NT2/D1 (cell line): ENCODE data around the gene NR1I2.

Experiments used
- DNase-seq: peaks from one replicate; pipeline ENCODE4 v3.0.0-alpha.2; 2011; ENCODE audit warnings: low read depth, low spot score
- H3K27me3 ChIP-seq: 2 replicates; pipeline ENCODE4 v1.6.0; 2011; ENCODE audit warnings: mild to moderate bottlenecking; ENCODE audit not compliant: insufficient read length, insufficient read depth
- H3K36me3 ChIP-seq: 2 replicates; pipeline ENCODE4 v1.6.1; 2011; ENCODE audit warnings: mild to moderate bottlenecking, low read length, mixed read lengths; ENCODE audit not compliant: insufficient read depth, insufficient read length
- H3K4me1 ChIP-seq: 2 replicates; pipeline ENCODE4 v1.5.1; 2011; ENCODE audit not compliant: insufficient read depth, insufficient read length
- H3K4me3 ChIP-seq: 2 replicates; pipeline ENCODE4 v1.5.1; 2011; ENCODE audit warnings: low read depth; ENCODE audit not compliant: insufficient read length
- H3K9ac ChIP-seq: 2 replicates; pipeline ENCODE4 v1.6.0; 2011; ENCODE audit warnings: low read depth; ENCODE audit not compliant: insufficient read length
- H3K9me3 ChIP-seq: 2 replicates; pipeline ENCODE4 v1.5.1; 2011; ENCODE audit warnings: mild to moderate bottlenecking, low read length; ENCODE audit not compliant: insufficient read depth
- SUZ12 ChIP-seq: IDR thresholded peaks from 2 replicates; pipeline ENCODE4 v1.6.1; 2011; ENCODE audit not compliant: insufficient read length, insufficient read depth; ENCODE audit errors: extremely low read depth
- YY1 ChIP-seq: IDR thresholded peaks from 2 replicates; pipeline ENCODE4 v1.6.1; 2011; ENCODE audit not compliant: insufficient read length, insufficient read depth
- ZNF274 ChIP-seq: IDR thresholded peaks from 2 replicates; pipeline ENCODE4 v1.6.1; 2011; ENCODE audit warnings: mild to moderate bottlenecking, low read depth, low read length

The NR1I2 gene

DNA sequence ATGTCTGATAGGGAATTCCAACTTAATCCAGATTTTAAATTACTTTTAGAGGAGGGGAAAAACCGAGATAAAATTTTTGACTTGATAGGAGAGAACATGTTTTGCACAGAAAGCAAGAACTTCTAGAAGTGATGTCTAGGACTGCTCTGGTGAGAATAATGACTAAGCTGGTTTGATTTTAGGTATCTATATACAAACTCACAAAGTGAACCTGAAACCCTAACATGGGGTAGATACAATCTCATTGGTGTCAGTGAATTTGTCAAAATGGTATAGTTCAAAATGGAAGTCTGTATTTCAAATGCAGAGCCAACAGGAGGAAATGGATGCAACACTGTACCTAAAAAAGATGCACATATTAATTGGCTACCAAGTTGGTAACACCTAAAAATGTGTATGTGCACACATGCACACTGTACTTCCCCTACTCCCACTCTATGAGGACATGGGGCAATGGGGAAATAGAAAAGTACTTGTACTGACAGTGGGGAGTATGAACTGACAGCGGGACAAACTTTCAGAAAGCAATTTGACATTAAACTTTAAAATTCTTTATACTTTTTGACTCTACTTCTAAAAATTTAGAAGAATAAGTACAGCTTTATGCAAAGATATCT lies 53.0 kb downstream of the NR1I2 start:
- no peaks in the 10 kb centered on the region for H3K27me3 ChIP-seq
- peaks cover 7% of the 10 kb centered on the region for H3K36me3 ChIP-seq
- H3K9me3 ChIP-seq, result no peaks in the 10 kb centered on the region
- H3K9ac ChIP-seq, result no peak overlapping the region
- no peak overlapping the region for H3K4me3 ChIP-seq
- no peaks in the 10 kb centered on the region for H3K4me1 ChIP-seq
- DNase-seq, result no peak
- TF ChIP-seq YY1 (no peak), ZNF274 (no peak), SUZ12 (no peak)

DNA sequence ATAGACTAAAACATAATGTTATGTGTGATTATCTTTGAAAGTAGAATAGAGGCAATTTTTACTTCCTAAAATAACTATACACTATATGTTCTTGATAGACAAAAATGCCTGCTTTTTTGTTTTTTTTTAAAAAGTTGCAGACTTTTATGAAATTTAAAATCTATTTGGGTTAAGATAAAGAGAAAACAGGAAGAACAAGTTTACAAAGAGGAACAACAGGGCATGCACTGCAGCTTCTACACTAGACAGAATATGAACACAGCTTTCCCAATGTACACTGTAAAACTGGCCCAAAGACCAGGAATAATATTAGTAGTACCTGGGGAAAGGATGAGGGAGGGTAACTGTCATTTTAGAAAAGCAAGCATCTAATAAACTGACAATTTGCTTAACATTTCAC lies 53.7 kb downstream of the NR1I2 start:
- Histone ChIP-seq H3K36me3 (peaks cover 11% of the 10 kb centered on the region), H3K4me3 (no peak overlapping the region), H3K4me1 (no peaks in the 10 kb centered on the region), H3K9me3 (no peaks in the 10 kb centered on the region), H3K9ac (no peak overlapping the region), H3K27me3 (no peaks in the 10 kb centered on the region)
- no peak for DNase-seq
- TF ChIP-seq ZNF274 (no peak), YY1 (no peak), SUZ12 (no peak)

DNA sequence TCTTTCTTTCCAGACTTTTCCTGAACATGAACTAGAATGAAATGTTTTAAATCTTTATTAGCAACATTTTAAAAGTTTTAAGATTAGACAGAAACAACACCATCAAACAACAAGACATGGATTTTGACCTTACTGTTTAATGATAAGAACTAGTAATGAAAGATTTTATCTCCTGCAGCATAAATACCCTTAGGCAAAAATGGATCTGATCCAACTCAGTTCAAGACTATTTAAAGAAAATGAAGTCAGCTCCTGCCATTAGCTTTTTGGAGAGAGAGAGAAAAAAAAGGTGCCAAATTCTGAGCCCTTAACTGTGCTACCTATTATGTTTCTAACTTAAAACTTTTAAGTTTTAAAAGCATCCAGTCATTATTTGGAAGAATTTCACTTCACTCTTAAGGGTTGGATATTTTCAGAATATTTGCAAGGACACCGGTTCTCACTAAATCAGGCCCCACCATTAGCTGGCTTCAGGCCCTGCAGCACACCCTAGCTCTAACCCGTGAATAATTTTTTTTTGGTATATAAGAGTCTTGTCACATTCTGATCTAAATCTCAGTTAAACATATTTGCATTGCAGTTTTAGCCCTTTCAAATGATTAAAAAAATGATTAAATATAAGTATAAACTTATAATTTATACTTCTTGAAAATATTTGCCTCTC lies 60.0 kb downstream of the NR1I2 start:
- Histone ChIP-seq H3K9me3 (no peaks in the 10 kb centered on the region), H3K27me3 (no peaks in the 10 kb centered on the region), H3K4me1 (no peaks in the 10 kb centered on the region), H3K36me3 (peaks cover 18% of the 10 kb centered on the region), H3K9ac (no peak overlapping the region), H3K4me3 (no peak overlapping the region)
- no peak for TF ChIP-seq ZNF274
- TF ChIP-seq YY1, result no peak
- TF ChIP-seq SUZ12, result no peak
- no peak for DNase-seq

DNA sequence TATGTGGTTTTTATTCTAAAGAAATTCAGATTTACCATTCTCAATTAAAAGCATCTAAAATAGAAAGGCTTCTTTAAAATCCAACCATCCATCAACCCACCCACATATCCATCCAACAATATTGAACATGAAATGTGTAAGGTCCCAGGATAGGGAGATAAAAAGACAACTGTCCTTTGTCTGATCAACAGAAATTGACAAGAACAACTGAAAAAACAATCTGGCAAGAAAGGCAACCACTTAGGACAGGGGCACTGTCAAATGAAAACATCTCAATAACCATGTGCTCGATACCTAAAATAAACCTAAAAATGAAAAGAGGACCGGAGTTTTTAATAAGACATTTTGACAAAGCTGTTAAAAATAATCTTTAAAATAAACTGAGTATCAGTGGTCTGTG lies 67.2 kb downstream of the NR1I2 start:
- TF ChIP-seq ZNF274, result no peak
- no peak for TF ChIP-seq SUZ12
- no peak for TF ChIP-seq YY1
- H3K36me3 ChIP-seq, result no peaks in the 10 kb centered on the region
- no peak for DNase-seq
- H3K4me3 ChIP-seq, result no peak overlapping the region
- H3K4me1 ChIP-seq, result no peaks in the 10 kb centered on the region
- H3K9me3 ChIP-seq, result no peaks in the 10 kb centered on the region
- H3K9ac ChIP-seq, result no peak overlapping the region
- H3K27me3 ChIP-seq, result no peaks in the 10 kb centered on the region

DNA sequence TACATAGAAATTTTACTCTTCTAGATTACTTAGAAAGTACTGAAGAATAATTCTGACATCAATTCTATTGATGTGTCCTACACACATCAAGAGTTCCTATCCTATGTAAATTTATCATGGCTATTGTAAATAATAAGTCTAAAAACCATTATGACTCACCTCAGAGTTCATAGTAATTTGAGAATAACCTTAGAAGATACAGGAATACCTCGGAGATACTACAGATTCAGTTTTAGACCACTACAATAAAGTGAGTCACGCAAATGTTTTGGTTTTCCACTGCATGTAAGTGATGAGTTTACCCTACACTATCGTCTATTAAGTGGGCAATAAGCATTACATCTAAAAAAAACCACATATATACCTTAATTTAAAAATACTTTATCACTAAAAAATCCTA lies 74.8 kb downstream of the NR1I2 start:
- Histone ChIP-seq H3K27me3 (no peaks in the 10 kb centered on the region), H3K4me1 (no peaks in the 10 kb centered on the region), H3K36me3 (peaks cover 12% of the 10 kb centered on the region), H3K4me3 (no peak overlapping the region), H3K9ac (no peak overlapping the region), H3K9me3 (peaks cover 22% of the 10 kb centered on the region)
- DNase-seq, result no peak
- no peak for TF ChIP-seq YY1
- TF ChIP-seq SUZ12, result no peak
- no peak for TF ChIP-seq ZNF274

DNA sequence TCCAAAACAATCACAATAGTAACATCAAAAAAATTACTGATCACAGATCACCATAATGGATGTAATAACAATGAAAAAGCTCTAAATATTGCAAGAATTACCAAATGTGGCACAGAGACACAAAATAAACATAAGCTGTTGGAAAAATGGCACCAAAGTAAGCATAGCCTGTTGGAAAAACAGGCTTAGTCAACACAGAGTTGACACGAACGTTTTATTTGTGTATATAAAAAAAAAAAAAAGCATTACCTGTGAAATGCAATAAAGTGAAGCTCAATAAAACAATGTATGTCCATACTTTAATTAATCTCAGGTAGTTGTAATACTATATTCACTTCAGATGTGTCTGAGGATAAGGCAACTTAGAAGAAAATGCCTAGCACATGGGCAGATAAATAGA lies 77.1 kb downstream of the NR1I2 start:
- H3K36me3 ChIP-seq, result peaks cover 25% of the 10 kb centered on the region
- H3K9ac ChIP-seq, result no peak overlapping the region
- H3K9me3 ChIP-seq, result peaks cover 22% of the 10 kb centered on the region
- no peak for DNase-seq
- no peaks in the 10 kb centered on the region for H3K4me1 ChIP-seq
- no peaks in the 10 kb centered on the region for H3K27me3 ChIP-seq
- H3K4me3 ChIP-seq, result no peak overlapping the region
- TF ChIP-seq YY1 (no peak), ZNF274 (no peak), SUZ12 (no peak)

DNA sequence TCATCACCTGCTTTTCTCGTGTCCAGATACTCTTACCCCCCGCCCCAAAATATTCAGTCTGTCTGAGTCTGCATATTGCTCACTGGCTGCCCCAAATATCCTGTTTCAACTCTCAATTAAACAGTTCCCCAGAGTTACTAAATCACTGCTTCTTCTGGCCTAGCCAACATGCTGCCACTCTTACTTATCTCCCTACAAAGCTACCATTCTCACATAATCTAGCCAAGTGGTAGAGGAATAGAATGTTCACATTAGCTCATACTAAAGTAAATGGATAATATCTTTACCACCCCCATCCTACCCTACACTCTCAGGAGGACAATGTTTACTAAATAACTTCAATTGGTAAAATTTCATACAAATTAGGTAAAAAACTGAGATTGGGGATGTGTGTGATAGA lies 77.8 kb downstream of the NR1I2 start:
- Histone ChIP-seq H3K36me3 (peaks cover 25% of the 10 kb centered on the region), H3K27me3 (no peaks in the 10 kb centered on the region), H3K9me3 (peaks cover 22% of the 10 kb centered on the region), H3K4me1 (no peaks in the 10 kb centered on the region), H3K9ac (no peak overlapping the region), H3K4me3 (no peak overlapping the region)
- DNase-seq, result no peak
- no peak for TF ChIP-seq YY1
- TF ChIP-seq ZNF274, result no peak
- no peak for TF ChIP-seq SUZ12
